BLaER1 treated with 17β-estradiol and CSF1 and Interleukin-3, amounts not matched to agents 10 nM and 100 nM (cell line): ENCODE measurements around the gene FERMT3.

Experiments used
- H3K27ac ChIP-seq, 11 experiments: shearing (Covaris generic); formaldehyde crosslinking; 2 replicates each; pipeline ENCODE4 v1.8.1; 2022
- H3K27me3 ChIP-seq, 11 experiments: shearing (Covaris generic); formaldehyde crosslinking; 2 replicates each; pipeline ENCODE4 v1.8.1; 2022
- H3K36me3 ChIP-seq, 11 experiments: shearing (Covaris generic); formaldehyde crosslinking; 2 replicates each; pipeline ENCODE4 v1.8.1; 2022
- H3K4me1 ChIP-seq, 10 experiments: shearing (Covaris generic); formaldehyde crosslinking; 2 replicates each; pipeline ENCODE4 v1.8.1; 2022
- H3K4me2 ChIP-seq, 11 experiments: shearing (Covaris generic); formaldehyde crosslinking; 2 replicates each; pipeline ENCODE4 v1.8.1; 2022
- H3K4me3 ChIP-seq, 10 experiments: shearing (Covaris generic); formaldehyde crosslinking; 2 replicates each; pipeline ENCODE4 v1.8.1; 2022
- H3K9ac ChIP-seq, 11 experiments: shearing (Covaris generic); formaldehyde crosslinking; 2 replicates each; pipeline ENCODE4 v1.8.1; 2022
- H3K9me3 ChIP-seq, 11 experiments: shearing (Covaris generic); formaldehyde crosslinking; replicated peaks in 1 of 11; 2 replicates each; pipeline ENCODE4 v1.8.1; 2022
- H4K20me1 ChIP-seq, 11 experiments: shearing (Covaris generic); formaldehyde crosslinking; 2 replicates each; pipeline ENCODE4 v1.8.1; 2022
- Cebpa-rat ChIP-seq, 11 experiments: shearing (Covaris generic); IDR thresholded peaks; 2 replicates each; pipeline ENCODE4 v1.8.1; 2022

FERMT3 gene

DNA sequence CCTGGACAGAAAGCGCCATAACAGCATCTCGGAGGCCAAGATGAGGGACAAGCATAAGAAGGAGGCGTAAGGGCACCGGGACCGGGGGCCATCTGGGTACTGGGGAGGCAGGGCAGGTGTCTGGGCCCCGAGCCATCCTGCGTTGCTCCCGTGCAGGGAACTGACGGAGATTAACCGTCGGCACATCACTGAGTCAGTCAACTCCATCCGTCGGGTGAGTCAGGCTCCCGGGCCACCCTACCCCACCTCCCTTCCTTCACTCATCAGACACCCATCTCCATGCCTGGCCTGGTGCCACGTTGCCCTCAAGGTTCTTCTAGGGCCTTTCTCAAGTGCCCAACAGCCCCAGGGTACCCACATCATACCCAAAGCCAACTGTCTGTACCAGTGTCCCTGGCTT, 59.8 kb downstream of the FERMT3 start:
- Histone ChIP-seq H3K4me3 (peak overlapping the region in 3 of 10 experiments; percentile 48 to 58 (median 53); a peak in 4 of 20 replicates), H3K4me1 (peaks cover 62 to 74% (median 70%) of the 10 kb centered on the region in 10 experiments), H4K20me1 (peaks cover 0 to 45% (median 0%) of the 10 kb centered on the region in 11 experiments; a peak in 4 of 22 replicates), H3K36me3 (peaks cover 28 to 59% (median 47%) of the 10 kb centered on the region in 11 experiments), H3K9ac (peak overlapping the region in 8 of 11 experiments; percentile 26 to 92 (median 46); a peak in 11 of 22 replicates), H3K27ac (peak overlapping the region in 6 of 11 experiments; percentile 6 to 97 (median 55); a peak in 9 of 22 replicates), H3K9me3 (no peaks in the 10 kb centered on the region), H3K27me3 (no peaks in the 10 kb centered on the region), H3K4me2 (peak overlapping the region; percentile 83 to 99 (median 96))
- TF ChIP-seq Cebpa-rat (IDR thresholded peaks at IDR 0.05), result no peak

DNA sequence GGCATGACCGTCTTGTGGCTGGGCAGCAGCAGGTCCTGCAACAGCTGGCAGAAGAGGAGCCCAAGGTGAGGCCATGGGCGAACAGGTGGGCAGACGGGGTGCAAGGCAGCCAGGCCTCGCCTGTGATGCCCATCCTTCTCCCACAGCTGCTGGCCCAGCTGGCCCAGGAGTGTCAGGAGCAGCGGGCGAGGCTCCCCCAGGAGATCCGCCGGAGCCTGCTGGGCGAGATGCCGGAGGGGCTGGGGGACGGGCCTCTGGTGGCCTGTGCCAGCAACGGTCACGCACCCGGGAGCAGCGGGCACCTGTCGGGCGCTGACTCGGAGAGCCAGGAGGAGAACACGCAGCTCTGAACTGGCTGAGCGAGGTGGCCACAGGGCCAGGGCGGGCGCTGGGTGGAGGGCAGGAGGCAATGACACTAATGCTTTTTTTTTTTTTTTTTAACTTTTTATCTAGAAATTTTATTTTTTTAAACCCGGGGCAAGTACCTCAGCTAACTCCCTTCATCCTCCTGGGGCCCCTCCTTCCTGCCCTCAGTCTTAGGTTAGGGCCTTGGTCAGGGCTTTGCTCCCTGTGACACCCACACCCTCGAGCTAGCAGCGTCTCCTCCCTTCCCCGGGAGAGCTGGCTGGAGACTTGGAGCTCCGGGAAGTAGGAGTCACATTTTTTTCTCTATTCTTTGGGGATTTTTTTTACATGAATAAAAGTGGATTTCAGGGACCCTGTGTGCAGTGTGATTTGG, 60.9 kb downstream of the FERMT3 start:
- peaks cover 0 to 36% (median 0%) of the 10 kb centered on the region in 11 experiments; a peak in 4 of 22 replicates for H4K20me1 ChIP-seq
- peaks cover 68 to 81% (median 77%) of the 10 kb centered on the region in 10 experiments for H3K4me1 ChIP-seq
- H3K36me3 ChIP-seq, result peaks cover 18 to 48% (median 37%) of the 10 kb centered on the region in 11 experiments
- peak overlapping the region in 9 of 10 experiments; percentile 68 to 82 (median 74); a peak in 15 of 20 replicates for H3K4me3 ChIP-seq
- H3K9me3 ChIP-seq, result no peaks in the 10 kb centered on the region
- peak overlapping the region; percentile 87 to 98 (median 96); a peak in 21 of 22 replicates for H3K27ac ChIP-seq
- TF ChIP-seq Cebpa-rat (IDR thresholded peaks at IDR 0.05), result no peak
- H3K27me3 ChIP-seq, result no peaks in the 10 kb centered on the region
- H3K9ac ChIP-seq, result peak overlapping the region; percentile 88 to 96 (median 92)
- peak overlapping the region; percentile 83 to 99 (median 96) for H3K4me2 ChIP-seq

DNA sequence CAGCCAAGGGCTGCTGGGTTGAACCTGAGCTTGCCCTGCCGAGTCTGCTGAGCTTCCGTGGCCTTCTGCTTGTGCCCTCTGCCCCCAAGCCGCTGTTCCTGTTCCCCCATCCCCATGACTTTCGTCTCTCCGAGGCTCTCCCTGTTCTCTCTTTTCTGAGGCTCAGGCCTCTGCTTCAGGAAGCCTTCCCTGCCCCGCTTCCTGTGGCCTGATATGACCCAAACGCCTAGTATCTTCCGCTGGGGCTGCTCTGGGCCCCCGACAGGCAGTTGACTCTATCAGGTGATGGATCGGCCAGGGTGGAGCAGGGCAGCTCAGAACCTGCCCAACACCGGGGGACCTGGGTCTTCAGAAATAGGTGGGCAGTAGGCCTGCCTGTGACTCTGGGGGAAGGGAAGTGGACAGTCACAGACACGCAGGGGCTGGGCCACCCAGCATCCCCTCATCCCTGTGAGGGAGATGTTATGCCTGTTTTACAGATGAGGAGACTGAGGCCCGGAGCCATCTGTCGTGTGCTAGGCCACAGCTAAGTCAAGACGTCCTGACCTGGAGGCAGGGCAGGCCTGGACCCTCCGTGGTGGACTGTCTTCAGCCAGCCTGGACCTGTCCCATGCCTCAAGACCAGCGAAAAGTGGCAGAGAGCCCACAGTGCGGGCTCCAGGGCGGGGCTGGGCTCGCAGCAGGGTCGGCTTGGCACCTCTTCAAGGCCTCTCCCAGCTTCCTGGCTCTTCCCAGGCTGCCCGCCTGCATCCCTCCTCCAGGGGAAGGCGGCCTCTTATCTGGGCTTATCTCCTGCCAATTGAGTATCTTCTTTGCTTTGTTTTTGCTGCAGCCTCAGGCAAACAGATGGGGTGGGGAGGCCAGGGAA, 61.7 kb downstream of the FERMT3 start:
- no peak for TF ChIP-seq Cebpa-rat (IDR thresholded peaks at IDR 0.05)
- no peaks in the 10 kb centered on the region for H3K9me3 ChIP-seq
- H3K4me2 ChIP-seq, result peak overlapping the region; percentile 83 to 99 (median 96)
- H3K4me1 ChIP-seq, result peaks cover 66 to 81% (median 75%) of the 10 kb centered on the region in 10 experiments
- H3K4me3 ChIP-seq, result peak overlapping the region; percentile 68 to 82 (median 74)
- H3K9ac ChIP-seq, result peak overlapping the region; percentile 88 to 96 (median 92)
- no peaks in the 10 kb centered on the region for H3K27me3 ChIP-seq
- H3K36me3 ChIP-seq, result peaks cover 9 to 46% (median 35%) of the 10 kb centered on the region in 11 experiments
- H4K20me1 ChIP-seq, result peaks cover 0 to 27% (median 0%) of the 10 kb centered on the region in 11 experiments; a peak in 4 of 22 replicates
- peak overlapping the region; percentile 87 to 98 (median 96) for H3K27ac ChIP-seq

DNA sequence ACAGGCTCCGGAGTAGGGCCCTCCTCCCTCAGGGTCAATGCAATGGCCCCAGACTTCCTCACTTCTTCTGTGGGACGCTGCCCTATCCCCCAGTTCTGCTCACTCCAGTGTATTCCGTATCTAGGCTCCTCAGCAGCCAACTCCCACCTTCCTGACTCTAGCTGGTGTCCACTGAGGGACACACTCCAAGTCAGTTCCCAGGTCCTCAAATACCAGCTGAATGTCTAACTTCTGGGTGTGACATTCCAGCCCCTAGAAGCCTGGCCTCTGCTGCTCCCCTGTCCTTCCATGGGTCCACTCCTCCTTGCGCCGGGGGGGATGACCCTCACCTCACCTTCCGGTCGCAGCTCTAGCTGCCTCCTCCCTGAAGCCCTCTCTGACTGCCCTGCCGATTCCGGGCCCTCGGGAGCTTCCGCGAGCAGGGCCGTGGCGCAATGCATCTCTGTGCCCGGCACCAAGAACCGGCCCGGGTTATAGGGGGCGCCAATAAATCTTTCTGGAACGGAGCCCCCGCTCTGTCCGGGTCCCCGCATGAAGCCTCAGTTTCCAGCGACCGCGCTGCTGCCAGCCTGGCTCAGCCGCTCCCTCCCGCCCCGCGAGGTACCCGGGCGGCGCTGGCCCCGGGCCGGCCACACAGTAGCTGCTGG, 62.5 kb downstream of the FERMT3 start:
- H3K27ac ChIP-seq, result peak overlapping the region; percentile 87 to 98 (median 96)
- H3K9ac ChIP-seq, result peak overlapping the region; percentile 88 to 96 (median 92)
- H3K4me1 ChIP-seq, result peaks cover 62 to 74% (median 68%) of the 10 kb centered on the region in 10 experiments
- no peaks in the 10 kb centered on the region for H3K9me3 ChIP-seq
- peaks cover 0 to 20% (median 0%) of the 10 kb centered on the region in 11 experiments; a peak in 3 of 22 replicates for H4K20me1 ChIP-seq
- peaks cover 1 to 45% (median 29%) of the 10 kb centered on the region in 11 experiments; a peak in 16 of 22 replicates for H3K36me3 ChIP-seq
- H3K4me3 ChIP-seq, result peak overlapping the region; percentile 68 to 82 (median 74)
- peak overlapping the region; percentile 83 to 99 (median 96) for H3K4me2 ChIP-seq
- H3K27me3 ChIP-seq, result no peaks in the 10 kb centered on the region
- TF ChIP-seq Cebpa-rat (IDR thresholded peaks at IDR 0.05), result peak in 1 of 11 experiments; percentile 9; a peak in 1 of 22 replicates

- H3K4me3 ChIP-seq, result peak overlapping the region; percentile 68 to 82 (median 74)
- H3K4me1 ChIP-seq, result peaks cover 55 to 67% (median 61%) of the 10 kb centered on the region in 10 experiments
- H3K36me3 ChIP-seq, result peaks cover 0 to 42% (median 23%) of the 10 kb centered on the region in 11 experiments; a peak in 13 of 22 replicates
- TF ChIP-seq Cebpa-rat (IDR thresholded peaks at IDR 0.05), result peak in 9 of 11 experiments; percentile 28 to 92 (median 73); a peak in 15 of 22 replicates
- peak overlapping the region; percentile 88 to 96 (median 92) for H3K9ac ChIP-seq
- H3K4me2 ChIP-seq, result peak overlapping the region; percentile 87 to 99 (median 96)
- H4K20me1 ChIP-seq, result peaks cover 0 to 14% (median 0%) of the 10 kb centered on the region in 11 experiments; a peak in 2 of 22 replicates
- peak overlapping the region; percentile 87 to 98 (median 96) for H3K27ac ChIP-seq
- H3K9me3 ChIP-seq, result no peaks in the 10 kb centered on the region
- H3K27me3 ChIP-seq, result no peaks in the 10 kb centered on the region
Observed at GRCh38 chr11:64269540-64270220, 63.2 kb downstream of the FERMT3 start.
